Body of pancreas (tissue), 4 donors: ENCODE measurements around the gene ZCWPW2.

Experiments
- POLR2A ChIP-seq, 3 donors: fragments of 450-650 bp; IDR thresholded peaks; one replicate each; pipeline ENCODE4 v1.6.1; 2016; ENCODE audit warnings: antibody characterized with exemption in 3 of 3, mild to moderate bottlenecking in 2 of 3
- TF ChIP-seq, protein P1 (sequence below), 7 experiments: fragments of 450-650 bp in 4 of 7; fragments of 200-600 bp in 3 of 7; sonication (generic) in 3 of 7; IDR thresholded peaks; one replicate each; pipeline ENCODE4 v1.5.1; 2016 to 2019; ENCODE audit warnings: antibody characterized with exemption in 7 of 7

DNA sequence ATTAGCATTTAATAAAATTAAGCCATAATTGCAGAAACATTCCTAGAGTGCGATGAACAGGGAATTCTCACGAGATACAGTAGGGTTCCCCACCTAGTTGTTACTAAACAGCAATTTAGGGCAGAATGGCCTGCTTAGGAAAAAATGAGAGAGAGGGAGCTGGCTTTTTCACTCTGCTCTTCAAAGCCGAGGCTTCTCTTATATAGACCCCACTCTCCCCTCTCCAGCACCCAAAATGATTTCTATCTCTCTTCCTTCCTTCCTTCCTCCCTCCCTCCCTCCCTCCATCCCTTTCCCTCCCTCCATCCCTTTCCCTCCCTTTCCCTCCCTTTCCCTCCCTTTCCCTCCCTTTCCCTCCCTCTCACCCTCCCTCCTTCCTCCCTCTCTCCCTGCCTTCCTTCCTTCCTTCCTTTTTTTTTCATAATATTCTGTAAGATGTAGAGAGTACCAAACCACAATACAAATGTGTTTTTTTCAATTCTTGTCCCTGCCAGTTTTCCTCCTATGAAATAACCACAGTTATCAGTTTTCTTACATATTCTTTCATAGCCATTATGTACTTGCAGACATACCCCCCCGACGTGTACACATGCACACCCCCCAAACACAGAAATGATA lies 48.1 kb upstream of the ZCWPW2 start:
- TF ChIP-seq, protein P1, sequence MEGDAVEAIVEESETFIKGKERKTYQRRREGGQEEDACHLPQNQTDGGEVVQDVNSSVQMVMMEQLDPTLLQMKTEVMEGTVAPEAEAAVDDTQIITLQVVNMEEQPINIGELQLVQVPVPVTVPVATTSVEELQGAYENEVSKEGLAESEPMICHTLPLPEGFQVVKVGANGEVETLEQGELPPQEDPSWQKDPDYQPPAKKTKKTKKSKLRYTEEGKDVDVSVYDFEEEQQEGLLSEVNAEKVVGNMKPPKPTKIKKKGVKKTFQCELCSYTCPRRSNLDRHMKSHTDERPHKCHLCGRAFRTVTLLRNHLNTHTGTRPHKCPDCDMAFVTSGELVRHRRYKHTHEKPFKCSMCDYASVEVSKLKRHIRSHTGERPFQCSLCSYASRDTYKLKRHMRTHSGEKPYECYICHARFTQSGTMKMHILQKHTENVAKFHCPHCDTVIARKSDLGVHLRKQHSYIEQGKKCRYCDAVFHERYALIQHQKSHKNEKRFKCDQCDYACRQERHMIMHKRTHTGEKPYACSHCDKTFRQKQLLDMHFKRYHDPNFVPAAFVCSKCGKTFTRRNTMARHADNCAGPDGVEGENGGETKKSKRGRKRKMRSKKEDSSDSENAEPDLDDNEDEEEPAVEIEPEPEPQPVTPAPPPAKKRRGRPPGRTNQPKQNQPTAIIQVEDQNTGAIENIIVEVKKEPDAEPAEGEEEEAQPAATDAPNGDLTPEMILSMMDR (IDR thresholded peaks at IDR 0.05), result no peak
- TF ChIP-seq POLR2A (IDR thresholded peaks at IDR 0.05), result no peak
